Sciatic nerve (tissue), 2 donors: ENCODE measurements around the gene GGCX. TPM values are rescaled to one million over a fixed set of nuclear protein-coding genes. Genes with fewer than 3 reads are reported as not detected.

Experiments
- ATAC-seq: fragments of 200-7000 bp; cut with Tn5 transposase; one replicate; pipeline ENCODE4 v1.9.1; 2020; ENCODE audit warnings: mild to moderate bottlenecking, moderate library complexity
- DNase-seq: peaks from one replicate; pipeline ENCODE4 v3.0.0-alpha.2; 2020; ENCODE audit warnings: low spot score
- intact Hi-C: fragments of 100-400 bp; cut with DNase I; formaldehyde crosslinking; loops from one replicate; pipeline ENCODE4 v1.14.2; 2022
- total RNA-seq: library from RNA; stranded (reverse); fragmentation: NEBNext Ultra II Directional; extraction: Animal tissue kit (Norgen Biotek cat#: 25700); gene quantifications from one replicate; pipeline ENCODE4 v1.2.1, GENCODE V29; 2021
- donor health status: DM: no; HTN: no; CAD: no.
- donor health status: DM: no; HTN: no; CAD: no.

The GGCX gene
- total RNA-seq, 1 donor from 2014 or later: 36.6 TPM

DNA sequence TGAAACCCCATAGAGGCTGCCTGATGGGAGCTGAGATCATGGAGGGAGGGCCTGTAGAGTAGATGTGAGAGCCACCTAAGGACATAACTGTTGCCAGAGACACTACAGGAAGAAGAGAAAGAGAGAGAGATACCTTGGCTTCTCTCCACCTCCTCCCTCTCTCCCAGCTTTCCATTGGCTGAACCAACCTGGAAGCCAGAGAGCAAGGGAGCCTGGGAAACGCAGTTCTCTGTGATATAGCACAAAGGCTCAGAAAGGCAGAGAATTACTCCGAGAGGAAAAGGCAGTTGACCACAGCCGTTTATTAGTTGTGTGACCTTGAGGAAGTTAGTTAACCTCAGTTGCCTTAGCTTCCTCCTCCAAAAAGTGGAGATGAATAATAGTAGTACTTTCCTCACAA, 60.0 kb downstream of the GGCX start:
- ATAC-seq: no peak
- intact Hi-C loops: no loop called here

DNA sequence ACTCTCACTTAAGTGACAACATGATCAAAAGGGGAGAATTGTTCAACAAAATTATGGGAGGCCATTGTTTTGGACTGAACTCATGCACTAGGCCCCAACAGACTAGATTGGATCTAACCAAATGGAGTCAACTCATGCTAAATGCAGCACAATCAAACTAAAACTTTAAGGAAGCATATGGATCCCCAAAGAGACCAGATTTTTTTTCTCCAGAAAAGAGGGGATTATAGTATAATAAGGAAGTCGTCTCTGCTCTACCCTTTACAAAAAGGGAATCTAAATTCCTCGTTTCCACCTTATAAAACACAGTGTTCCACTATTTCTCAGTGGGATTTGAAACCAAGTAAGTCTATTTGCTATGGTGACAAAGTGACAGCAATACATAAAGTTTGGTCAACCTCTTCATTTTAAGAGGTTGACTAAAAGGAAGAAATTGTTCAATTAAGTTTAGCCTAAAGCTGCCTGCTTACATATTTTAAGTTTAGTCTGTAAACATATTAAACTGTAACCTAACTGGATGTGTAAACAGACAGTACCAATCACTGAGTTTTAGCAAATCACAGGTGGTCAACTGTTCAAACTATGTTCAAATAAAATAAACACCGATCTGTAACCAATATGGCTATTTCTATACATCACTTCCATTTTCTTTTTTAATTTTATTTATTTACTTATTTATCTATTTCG, 63.2 kb downstream of the GGCX start:
- intact Hi-C loops: no loop called here
- DNase-seq: no peak
- no peak for ATAC-seq

More for the DNA sequence above, 60.0 kb downstream of the GGCX start:
- DNase-seq: no peak

DNA sequence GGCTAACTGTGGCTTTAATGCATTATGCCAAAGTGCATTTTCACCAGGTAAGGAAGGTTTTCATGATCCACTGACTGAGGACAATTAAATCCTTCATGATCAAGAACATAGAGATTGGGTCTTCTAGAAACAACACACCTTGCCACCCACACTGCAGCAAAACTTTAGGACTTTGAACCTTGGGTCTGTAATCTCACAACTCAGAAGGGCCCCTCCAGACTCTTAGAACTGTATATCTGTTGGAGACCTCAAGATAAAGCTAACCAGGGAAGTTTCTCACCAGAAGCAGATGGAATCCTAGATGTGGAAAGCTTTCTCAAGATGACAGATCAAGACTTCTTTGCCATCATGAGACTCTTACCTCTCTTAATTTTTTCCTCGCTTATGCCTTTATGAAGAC, 64.9 kb downstream of the GGCX start:
- ATAC-seq (no peak), DNase-seq (no peak)
- intact Hi-C loops: no loop called here

Other genes starting within 250 kb of the GGCX start
- 109 TPM for gene TGOLN2, start 233.5 kb downstream of the GGCX start, total RNA-seq
- gene RETSAT, start 207.0 kb downstream of the GGCX start, total RNA-seq: 42.8 TPM
- 29.6 TPM for gene ELMOD3, start 206.7 kb downstream of the GGCX start, total RNA-seq
- gene CAPG, start 151.1 kb downstream of the GGCX start, total RNA-seq: 60.7 TPM
- 0.40 TPM for gene SH2D6, start 142.8 kb downstream of the GGCX start, total RNA-seq
- gene MAT2A, start 22.3 kb downstream of the GGCX start, total RNA-seq: 168 TPM
- gene VAMP8, start 16.1 kb upstream of the GGCX start, total RNA-seq: 31.1 TPM
- gene VAMP5, start 22.9 kb upstream of the GGCX start, total RNA-seq: 71.2 TPM
- gene RNF181, start 34.3 kb upstream of the GGCX start, total RNA-seq: 71.2 TPM
- 15.8 TPM for gene TMEM150A, start 41.2 kb upstream of the GGCX start, total RNA-seq
- 41.6 TPM for gene C2orf68, start 50.6 kb upstream of the GGCX start, total RNA-seq
- 34.2 TPM for gene USP39, start 54.7 kb upstream of the GGCX start, total RNA-seq
- gene SFTPB, start 106.7 kb upstream of the GGCX start, total RNA-seq: 6.1 TPM
- gene GNLY, start 132.9 kb upstream of the GGCX start, total RNA-seq: 8.4 TPM
- gene ATOH8, start 192.5 kb upstream of the GGCX start, total RNA-seq: 57.2 TPM